ENCODE measurements around the gene STKLD1. TPM values are rescaled to one million over a fixed set of nuclear protein-coding genes. Genes with fewer than 3 reads are reported as not detected.
"Not testable (repeated sequence)": the region's sequence is repeated elsewhere in the genome, so short reads cannot be mapped to it uniquely, and the experiment has no call there.

Gene STKLD1
- total and polyA plus RNA-seq, 7 experiments from 2014 or later: 0.78 to 1.8 (median 1.4) TPM; not detected in 1

GRCh38 chr9:133392308-133392707 lies 16.1 kb downstream of the STKLD1 start:
- H3K9me3 ChIP-seq (ENCODE audit: control insufficient read depth in 2 of 3, low read length in 3 of 3); intact Hi-C loops (cut with micrococcal nuclease); H3K36me3 ChIP-seq (ENCODE audit: control insufficient read depth in 2 of 3, insufficient read depth in 3 of 3, low read length in 3 of 3); DNase-seq; H3K27me3 ChIP-seq (ENCODE audit: control insufficient read depth in 2 of 2, insufficient read depth in 2 of 2, low read length in 2 of 2); ATAC-seq; H3K27ac ChIP-seq (ENCODE audit: low read depth, low read length); H3K27ac Mint-ChIP-seq; H3K4me3 Mint-ChIP-seq; POLR2A ChIA-PET; H3K9me3 Mint-ChIP-seq; H3K36me3 Mint-ChIP-seq; H3K27me3 Mint-ChIP-seq; H3K4me3 ChIP-seq (ENCODE audit: low read length); H3K4me1 Mint-ChIP-seq; CTCF ChIA-PET; H3K4me1 ChIP-seq (ENCODE audit: control insufficient read depth in 2 of 2, insufficient read depth in 2 of 2, low read length in 2 of 2): not testable (repeated sequence)

- ChIA-PET CTCF (no interaction called here), POLR2A (no interaction called here)
- Histone ChIP-seq H3K27me3 (ENCODE audit: control insufficient read depth in 2 of 2, insufficient read depth in 2 of 2, low read length in 2 of 2) (no peaks in the 10 kb centered on the region), H3K27ac (ENCODE audit: low read depth, low read length) (no peak overlapping the region), H3K4me1 (ENCODE audit: control insufficient read depth in 2 of 2, insufficient read depth in 2 of 2, low read length in 2 of 2) (no peaks in the 10 kb centered on the region), H3K4me3 (ENCODE audit: low read length) (no peak overlapping the region), H3K9me3 (ENCODE audit: control insufficient read depth in 2 of 3, low read length in 3 of 3) (no peaks in the 10 kb centered on the region), H3K36me3 (ENCODE audit: control insufficient read depth in 2 of 3, insufficient read depth in 3 of 3, low read length in 3 of 3) (no peaks in the 10 kb centered on the region)
- H3K9me3 Mint-ChIP-seq: no peaks in the 10 kb centered on the region
- peaks cover 0 to 9% (median 0%) of the 10 kb centered on the region in 5 donors for H3K27me3 Mint-ChIP-seq
- no peaks in the 10 kb centered on the region for H3K36me3 Mint-ChIP-seq
- no peak for ATAC-seq
- peaks cover 0 to 3% (median 0%) of the 10 kb centered on the region in 7 donors for H3K4me1 Mint-ChIP-seq
- no peak overlapping the region for H3K27ac Mint-ChIP-seq
- intact Hi-C loops (cut with micrococcal nuclease): no loop called here
- H3K4me3 Mint-ChIP-seq: no peak overlapping the region
- DNase-seq: no peak
Observed at GRCh38 chr9:133393399-133393798, 17.2 kb downstream of the STKLD1 start.

- H3K9me3 Mint-ChIP-seq: no peaks in the 10 kb centered on the region
- H3K4me3 ChIP-seq (ENCODE audit: low read length): no peak overlapping the region
- no peak overlapping the region for H3K27ac Mint-ChIP-seq
- ChIA-PET CTCF (no interaction called here), POLR2A (no interaction called here)
- H3K4me1 ChIP-seq (ENCODE audit: control insufficient read depth in 2 of 2, insufficient read depth in 2 of 2, low read length in 2 of 2): no peaks in the 10 kb centered on the region
- no peaks in the 10 kb centered on the region for H3K36me3 ChIP-seq (ENCODE audit: control insufficient read depth in 2 of 3, insufficient read depth in 3 of 3, low read length in 3 of 3)
- no peaks in the 10 kb centered on the region for H3K9me3 ChIP-seq (ENCODE audit: control insufficient read depth in 2 of 3, low read length in 3 of 3)
- peaks cover 0 to 4% (median 0%) of the 10 kb centered on the region in 5 donors for H3K27me3 Mint-ChIP-seq
- no peak overlapping the region for H3K27ac ChIP-seq (ENCODE audit: low read depth, low read length)
- H3K4me1 Mint-ChIP-seq: peaks cover 0 to 3% (median 0%) of the 10 kb centered on the region in 7 donors
- H3K4me3 Mint-ChIP-seq: no peak overlapping the region
- intact Hi-C loops (cut with micrococcal nuclease): no loop called here
- DNase-seq (no peak), ATAC-seq (no peak)
- no peaks in the 10 kb centered on the region for H3K27me3 ChIP-seq (ENCODE audit: control insufficient read depth in 2 of 2, insufficient read depth in 2 of 2, low read length in 2 of 2)
- H3K36me3 Mint-ChIP-seq: no peaks in the 10 kb centered on the region
Observed at GRCh38 chr9:133394687-133395271, 18.6 kb downstream of the STKLD1 start.

- Histone ChIP-seq H3K9me3 (ENCODE audit: control insufficient read depth in 2 of 3, low read length in 3 of 3) (no peaks in the 10 kb centered on the region), H3K36me3 (ENCODE audit: control insufficient read depth in 2 of 3, insufficient read depth in 3 of 3, low read length in 3 of 3) (no peaks in the 10 kb centered on the region), H3K27ac (ENCODE audit: low read depth, low read length) (no peak overlapping the region), H3K4me1 (ENCODE audit: control insufficient read depth in 2 of 2, insufficient read depth in 2 of 2, low read length in 2 of 2) (no peaks in the 10 kb centered on the region), H3K27me3 (ENCODE audit: control insufficient read depth in 2 of 2, insufficient read depth in 2 of 2, low read length in 2 of 2) (no peaks in the 10 kb centered on the region), H3K4me3 (ENCODE audit: low read length) (no peak overlapping the region)
- Mint-ChIP-seq H3K4me3 (no peak overlapping the region), H3K36me3 (no peaks in the 10 kb centered on the region), H3K4me1 (peaks cover 0 to 3% (median 0%) of the 10 kb centered on the region in 7 donors), H3K27ac (peak overlapping the region in 2 of 9 donors; percentile 22 to 46), H3K27me3 (no peaks in the 10 kb centered on the region), H3K9me3 (no peaks in the 10 kb centered on the region)
- POLR2A ChIA-PET: no interaction called here
- DNase-seq (no peak), ATAC-seq (no peak)
- intact Hi-C loops (cut with micrococcal nuclease): no loop called here
- CTCF ChIA-PET: interaction anchor here (0.7 kb wide), 1 partner anchor 10 kb away, joined by 4 read pairs; no protein-coding TSS in a partner anchor
Observed at GRCh38 chr9:133396952-133397351, 20.8 kb downstream of the STKLD1 start.

GRCh38 chr9:133397370-133397769 lies 21.2 kb downstream of the STKLD1 start:
- H3K9me3 Mint-ChIP-seq: no peaks in the 10 kb centered on the region
- intact Hi-C loops (cut with micrococcal nuclease): no loop called here
- Histone ChIP-seq H3K9me3 (ENCODE audit: control insufficient read depth in 2 of 3, low read length in 3 of 3) (no peaks in the 10 kb centered on the region), H3K27ac (ENCODE audit: low read depth, low read length) (no peak overlapping the region), H3K4me1 (ENCODE audit: control insufficient read depth in 2 of 2, insufficient read depth in 2 of 2, low read length in 2 of 2) (no peaks in the 10 kb centered on the region), H3K4me3 (ENCODE audit: low read length) (no peak overlapping the region), H3K36me3 (ENCODE audit: control insufficient read depth in 2 of 3, insufficient read depth in 3 of 3, low read length in 3 of 3) (peaks cover 0 to 4% (median 0%) of the 10 kb centered on the region in 3 experiments), H3K27me3 (ENCODE audit: control insufficient read depth in 2 of 2, insufficient read depth in 2 of 2, low read length in 2 of 2) (no peaks in the 10 kb centered on the region)
- H3K27me3 Mint-ChIP-seq: no peaks in the 10 kb centered on the region
- H3K27ac Mint-ChIP-seq: peak overlapping the region in 3 of 9 donors; percentile 22 to 46 (median 39)
- H3K4me3 Mint-ChIP-seq: no peak overlapping the region
- H3K36me3 Mint-ChIP-seq: no peaks in the 10 kb centered on the region
- ATAC-seq (no peak), DNase-seq (no peak)
- ChIA-PET CTCF (interaction anchor here (0.7 kb wide), 1 partner anchor 11 kb away, joined by 4 read pairs; no protein-coding TSS in a partner anchor), POLR2A (no interaction called here)
- peaks cover 0 to 3% (median 0%) of the 10 kb centered on the region in 7 donors for H3K4me1 Mint-ChIP-seq

GRCh38 chr9:133397895-133398294 lies 21.7 kb downstream of the STKLD1 start:
- Histone ChIP-seq H3K9me3 (ENCODE audit: control insufficient read depth in 2 of 3, low read length in 3 of 3) (no peaks in the 10 kb centered on the region), H3K4me1 (ENCODE audit: control insufficient read depth in 2 of 2, insufficient read depth in 2 of 2, low read length in 2 of 2) (no peaks in the 10 kb centered on the region), H3K27ac (ENCODE audit: low read depth, low read length) (no peak overlapping the region), H3K27me3 (ENCODE audit: control insufficient read depth in 2 of 2, insufficient read depth in 2 of 2, low read length in 2 of 2) (no peaks in the 10 kb centered on the region), H3K36me3 (ENCODE audit: control insufficient read depth in 2 of 3, insufficient read depth in 3 of 3, low read length in 3 of 3) (peaks cover 0 to 9% (median 0%) of the 10 kb centered on the region in 3 experiments), H3K4me3 (ENCODE audit: low read length) (no peak overlapping the region)
- Mint-ChIP-seq H3K9me3 (no peaks in the 10 kb centered on the region), H3K27ac (no peak overlapping the region), H3K27me3 (no peaks in the 10 kb centered on the region), H3K4me3 (no peak overlapping the region), H3K4me1 (peaks cover 0 to 3% (median 0%) of the 10 kb centered on the region in 7 donors), H3K36me3 (no peaks in the 10 kb centered on the region)
- ChIA-PET POLR2A (no interaction called here), CTCF (no interaction called here)
- DNase-seq (no peak), ATAC-seq (no peak)
- intact Hi-C loops (cut with micrococcal nuclease): no loop called here

- Mint-ChIP-seq H3K27me3 (no peaks in the 10 kb centered on the region), H3K36me3 (peaks cover 0 to 1% (median 0%) of the 10 kb centered on the region in 5 donors), H3K4me1 (peaks cover 0 to 7% (median 4%) of the 10 kb centered on the region in 7 donors), H3K9me3 (no peaks in the 10 kb centered on the region), H3K27ac (no peak overlapping the region), H3K4me3 (no peak overlapping the region)
- no peak overlapping the region for H3K4me3 ChIP-seq (ENCODE audit: low read length)
- intact Hi-C loops (cut with micrococcal nuclease): no loop called here
- no peak for DNase-seq
- H3K36me3 ChIP-seq (ENCODE audit: control insufficient read depth in 2 of 3, insufficient read depth in 3 of 3, low read length in 3 of 3): peaks cover 0 to 20% (median 0%) of the 10 kb centered on the region in 3 experiments
- no peak for ATAC-seq
- ChIA-PET CTCF (interaction anchor here (1.1 kb wide), 1 partner anchor 214 kb away, joined by 4 read pairs; no protein-coding TSS in a partner anchor), POLR2A (no interaction called here)
- H3K27ac ChIP-seq (ENCODE audit: low read depth, low read length): no peak overlapping the region
- H3K27me3 ChIP-seq (ENCODE audit: control insufficient read depth in 2 of 2, insufficient read depth in 2 of 2, low read length in 2 of 2): no peaks in the 10 kb centered on the region
- H3K9me3 ChIP-seq (ENCODE audit: control insufficient read depth in 2 of 3, low read length in 3 of 3): no peaks in the 10 kb centered on the region
- H3K4me1 ChIP-seq (ENCODE audit: control insufficient read depth in 2 of 2, insufficient read depth in 2 of 2, low read length in 2 of 2): no peaks in the 10 kb centered on the region
Observed at GRCh38 chr9:133400292-133400691, 24.1 kb downstream of the STKLD1 start.

Data from naive thymus-derived CD4-positive, alpha-beta T cell (primary cell).